Middle frontal gyrus (tissue), 1 donor: ENCODE data around the gene COL13A1.

Experiments used
- DNase-seq: peaks from one replicate; pipeline ENCODE4 v3.0.0-alpha.2; 2015; ENCODE audit warnings: low spot score; ENCODE audit errors: extremely low spot score

COL13A1 gene

GRCh38 chr10:69801434-69802315 is at the start of gene COL13A1:
Gene COL13A1 (plus strand): TSS chr10:69801906. CDS start chr10:69802424, 518 bp downstream.
- no peak for DNase-seq

DNA sequence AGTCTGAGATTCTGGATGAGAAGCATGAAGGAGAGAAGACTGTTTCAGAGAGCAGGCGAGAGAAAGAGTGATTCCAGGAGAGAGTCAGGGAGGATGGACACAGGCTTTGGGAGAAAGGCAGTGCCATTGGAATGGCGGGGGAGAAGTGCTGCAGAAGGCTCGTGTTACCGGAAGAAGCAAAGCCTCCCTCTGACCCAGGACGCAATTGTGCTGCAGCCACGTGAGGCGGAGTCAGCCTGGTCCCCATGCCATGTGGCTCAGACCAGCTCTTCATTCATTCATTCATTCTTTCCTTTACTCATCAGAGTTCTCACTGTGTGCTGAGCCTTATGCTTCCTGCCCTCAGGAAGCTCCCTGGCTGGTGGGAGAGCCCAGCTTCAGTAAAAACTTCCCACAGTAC is 49.2 kb upstream of the COL13A1 start:
- DNase-seq, result no peak

GRCh38 chr10:69756279-69756678 is 45.4 kb upstream of the COL13A1 start:
- no peak for DNase-seq

GRCh38 chr10:69757206-69757552 is 44.5 kb upstream of the COL13A1 start:
- DNase-seq, result no peak

DNA sequence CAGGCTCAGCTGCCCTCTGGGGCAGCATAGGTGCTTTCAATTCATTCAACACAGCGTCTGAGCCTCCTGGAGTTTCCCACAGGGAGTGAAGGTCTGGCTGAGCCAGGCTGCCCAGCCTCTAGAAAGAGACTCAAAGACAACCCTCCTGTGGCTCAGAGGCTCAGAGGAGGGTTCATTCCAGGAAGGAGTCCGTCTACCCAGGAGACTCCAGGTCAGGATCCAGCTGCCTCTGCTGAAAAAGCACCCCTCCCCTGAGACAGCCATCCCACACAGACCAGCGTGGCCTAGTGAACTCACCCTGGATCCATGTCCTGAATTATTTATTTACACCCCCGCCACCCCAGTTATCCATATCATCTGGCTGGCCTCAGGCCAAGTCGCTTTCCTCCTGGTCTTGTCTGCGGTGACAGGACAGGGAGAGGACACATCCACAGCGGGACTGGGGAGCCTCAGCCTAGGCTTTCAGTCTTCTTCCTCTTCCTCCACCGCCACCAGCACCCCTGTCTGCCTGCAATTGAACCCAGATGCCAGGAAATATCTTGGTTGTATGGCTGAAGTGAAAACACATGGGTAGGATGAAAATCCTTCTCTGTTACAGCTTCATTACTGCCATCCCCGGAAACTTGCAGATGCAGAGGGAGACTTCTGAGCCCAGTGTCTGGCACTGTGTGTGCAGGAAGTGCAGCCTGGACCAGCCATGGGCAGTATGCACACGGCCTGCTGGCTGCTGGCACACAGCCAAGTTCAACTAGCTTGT is 44.0 kb upstream of the COL13A1 start:
- no peak for DNase-seq

DNA sequence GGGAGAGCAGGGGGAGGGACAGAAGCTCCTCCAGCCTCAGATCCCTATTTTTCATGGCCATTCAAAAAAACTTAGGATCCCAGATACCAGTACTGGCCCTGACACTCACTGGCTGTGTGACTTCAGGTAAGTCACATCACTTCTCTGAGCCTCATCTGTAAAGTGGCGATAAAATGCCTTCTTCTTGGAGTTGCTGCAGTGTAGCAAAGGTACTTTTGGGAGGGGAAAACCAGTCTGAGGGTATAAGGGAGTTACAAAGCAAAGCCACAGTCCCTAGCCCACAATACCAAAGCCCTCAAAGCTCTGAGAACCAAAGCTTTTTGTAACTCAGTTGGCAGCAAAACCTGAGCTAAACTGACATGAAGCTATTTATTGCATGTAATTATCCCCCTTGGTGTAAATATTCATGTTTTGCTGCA is 43.4 kb upstream of the COL13A1 start:
- no peak for DNase-seq

DNA sequence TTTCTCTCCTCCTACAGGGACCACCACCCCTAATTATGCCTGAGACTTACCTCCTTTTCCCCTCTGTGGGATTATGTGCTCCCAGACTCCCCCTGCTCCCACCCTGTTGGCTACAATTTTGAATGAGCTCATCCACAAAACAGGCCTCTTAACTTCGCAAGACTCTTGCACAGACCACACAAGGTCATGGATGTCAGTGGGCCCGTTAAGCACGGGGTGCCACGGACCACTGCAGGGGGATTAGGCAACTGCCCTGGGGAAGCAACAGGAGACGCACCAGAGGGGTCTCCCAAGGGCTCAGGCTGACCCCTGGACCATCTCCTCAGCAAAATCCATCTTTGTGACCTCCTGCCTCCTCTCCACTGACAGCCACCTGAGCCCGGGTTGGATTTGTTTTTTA is 42.1 kb upstream of the COL13A1 start:
- no peak for DNase-seq

DNA sequence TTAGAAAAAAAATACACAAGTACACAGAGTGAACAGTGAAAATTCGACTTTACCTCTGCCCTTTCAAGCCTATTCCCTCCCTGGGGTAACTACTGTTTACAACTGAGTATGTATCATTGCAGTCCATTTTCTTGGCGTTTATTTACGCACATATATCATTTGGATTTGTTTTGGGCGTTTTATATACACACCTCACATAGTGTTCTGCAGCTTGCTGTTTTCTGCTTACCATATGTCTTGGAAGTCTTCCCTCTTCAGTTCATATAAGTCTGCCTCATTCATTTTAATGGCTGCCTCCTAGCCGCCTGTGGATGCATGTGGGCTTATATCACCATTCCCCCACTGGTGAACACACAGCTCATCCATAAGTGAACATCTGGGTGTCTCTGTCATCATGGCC is 41.6 kb upstream of the COL13A1 start:
- no peak for DNase-seq

GRCh38 chr10:69761320-69761719 is 40.4 kb upstream of the COL13A1 start:
- DNase-seq, result no peak

GRCh38 chr10:69766161-69766910 is 35.4 kb upstream of the COL13A1 start:
- DNase-seq, result no peak

GRCh38 chr10:69767793-69768192 is 33.9 kb upstream of the COL13A1 start:
- DNase-seq, result no peak

DNA sequence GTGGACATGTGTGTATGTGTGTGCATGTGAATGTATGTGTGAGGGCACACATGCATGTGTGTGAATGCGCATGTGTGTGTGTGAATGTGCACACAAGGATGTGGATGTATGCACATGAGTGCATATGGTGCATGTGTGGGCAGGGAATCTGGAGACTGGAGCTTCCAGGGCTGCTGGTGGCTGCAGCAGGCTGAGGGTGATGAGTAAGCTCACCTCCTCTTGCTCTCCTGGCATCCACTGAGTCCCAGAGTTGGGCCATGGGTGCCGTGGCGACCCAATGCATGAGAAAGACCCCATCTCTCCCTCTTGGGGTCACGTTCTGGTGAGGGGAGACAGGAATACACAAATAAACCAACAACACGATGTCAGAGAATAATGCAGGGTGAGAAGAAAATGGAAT is 33.3 kb upstream of the COL13A1 start:
- DNase-seq, result no peak

DNA sequence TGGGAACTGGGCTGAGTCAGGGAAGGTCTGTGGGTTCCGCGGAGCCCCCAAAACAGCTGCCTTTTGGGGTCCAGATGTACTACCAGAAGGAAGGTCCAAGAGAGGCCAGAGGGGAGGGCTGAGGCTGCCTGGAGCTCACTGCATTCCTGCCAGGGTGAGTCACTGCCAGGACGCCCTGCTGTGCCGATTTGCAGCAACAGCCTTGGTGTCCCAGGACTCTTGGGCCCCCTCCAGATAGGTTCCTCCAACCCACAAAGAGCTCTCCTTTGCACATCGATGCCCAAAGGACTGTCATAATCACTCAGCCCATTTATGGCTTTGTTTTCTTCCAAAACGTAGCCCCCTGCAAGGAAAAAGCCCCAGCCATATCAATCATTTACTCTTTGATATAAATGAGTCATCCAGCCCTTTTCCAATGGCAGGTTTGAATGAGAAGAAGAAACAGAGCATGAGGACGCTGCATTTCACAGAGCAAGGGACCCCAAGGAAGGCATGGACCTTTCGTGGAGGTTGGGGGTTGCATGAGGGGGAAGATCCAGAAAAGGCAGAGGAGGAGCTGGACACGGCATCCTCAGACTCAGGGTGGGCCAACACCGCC is 32.2 kb upstream of the COL13A1 start:
- DNase-seq, result no peak

DNA sequence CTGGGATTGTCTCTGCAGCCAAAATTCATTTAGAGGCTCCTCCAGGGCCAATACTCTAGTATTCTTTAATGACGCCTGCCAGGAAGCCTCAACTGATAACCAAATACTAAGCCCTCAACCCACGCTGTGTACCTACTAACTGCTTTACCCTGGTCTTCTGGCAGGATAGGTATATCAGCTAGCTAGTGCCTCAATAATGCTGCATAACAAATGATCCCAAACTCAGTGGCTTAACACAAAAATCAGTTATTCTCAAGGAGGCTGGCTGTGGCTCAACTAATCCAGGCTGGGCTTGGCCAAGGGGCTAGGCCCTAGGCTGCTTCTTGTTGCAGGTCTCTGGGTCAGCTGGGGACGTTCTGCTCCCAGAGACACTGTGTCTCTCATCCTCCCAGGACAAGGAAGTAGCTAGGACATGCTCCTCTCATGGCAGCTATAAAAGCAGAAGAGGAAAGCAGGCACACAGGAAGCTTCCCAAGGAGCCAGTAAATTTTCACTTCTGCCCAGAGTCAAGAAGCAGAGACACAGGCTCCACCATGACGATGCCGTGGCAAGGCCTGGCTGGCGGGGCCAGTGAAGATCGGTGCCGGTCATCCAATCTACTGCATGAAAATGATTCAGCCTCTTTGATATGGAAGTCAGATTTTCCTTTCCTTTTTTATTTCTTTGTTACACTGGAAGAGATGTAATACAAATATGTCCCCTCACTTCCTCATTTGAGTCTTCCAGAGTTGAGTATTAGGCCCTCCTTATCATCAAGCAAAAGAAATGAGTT is 28.6 kb upstream of the COL13A1 start:
- DNase-seq, result no peak

DNA sequence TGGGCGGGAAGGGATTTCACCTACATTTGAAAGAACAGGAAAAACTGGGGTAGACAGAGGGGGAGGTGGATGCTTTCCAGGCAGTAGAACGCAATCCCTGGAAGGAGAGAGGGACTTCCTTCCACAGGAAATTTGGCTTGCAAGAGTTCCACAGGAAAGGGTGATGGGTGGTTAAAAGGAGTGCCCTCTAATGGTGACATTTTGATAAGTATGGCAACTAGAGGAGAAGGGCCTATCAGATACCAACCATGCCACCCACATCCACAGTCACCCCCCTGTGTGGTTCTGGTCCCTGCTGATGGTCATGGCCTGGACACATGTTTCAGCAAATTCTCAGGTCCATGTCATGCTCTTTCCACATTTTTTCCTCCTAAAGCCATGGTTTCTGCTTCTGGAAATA is 27.1 kb upstream of the COL13A1 start:
- DNase-seq, result no peak

- no peak for DNase-seq
These were observed 21.6 kb upstream of the COL13A1 start for GRCh38 chr10:69780077-69780476.

GRCh38 chr10:69781576-69781975 is 20.1 kb upstream of the COL13A1 start:
- DNase-seq, result no peak

DNA sequence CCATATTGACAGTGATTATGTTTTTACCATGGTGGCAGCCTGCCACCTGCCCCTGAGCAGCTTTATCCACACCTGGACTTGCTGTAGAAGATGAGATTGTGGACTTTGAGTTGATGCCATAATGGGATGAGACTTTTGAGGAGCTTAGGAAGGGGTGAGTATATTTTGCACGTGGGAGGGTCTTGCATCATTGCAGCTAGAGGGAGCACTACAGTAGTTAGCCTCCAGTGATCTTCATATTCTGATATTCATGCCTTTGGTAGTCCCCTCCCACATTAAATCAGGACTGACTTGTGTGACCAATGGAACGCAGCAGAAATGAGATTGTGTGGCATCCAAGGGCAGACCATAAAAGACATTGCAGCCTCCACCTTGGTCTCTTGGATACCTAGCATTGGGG is 18.2 kb upstream of the COL13A1 start:
- DNase-seq, result no peak

DNA sequence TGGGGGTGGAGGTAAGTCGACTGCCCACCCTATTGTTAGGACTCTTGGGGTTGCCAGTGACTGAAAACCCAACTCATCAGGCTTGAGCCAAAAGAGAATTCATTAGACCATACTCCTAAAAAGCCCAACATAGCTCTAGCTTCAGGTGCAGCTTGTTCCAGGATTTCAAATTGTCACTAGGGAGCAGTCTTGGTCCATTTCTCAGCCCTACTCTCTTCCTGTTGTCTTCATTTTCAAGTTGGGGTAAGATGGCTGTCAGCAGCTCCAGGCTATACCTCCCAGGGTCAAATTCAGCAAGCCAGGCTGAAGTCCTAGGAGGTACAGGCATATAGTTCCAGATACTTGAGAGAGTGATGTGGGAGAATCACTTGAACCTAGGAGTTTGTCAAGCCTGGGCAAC is 14.9 kb upstream of the COL13A1 start:
- DNase-seq, result no peak

- no peak for DNase-seq
These were observed 14.0 kb upstream of the COL13A1 start for GRCh38 chr10:69787681-69788080.

GRCh38 chr10:69789164-69789576 is 12.5 kb upstream of the COL13A1 start:
- no peak for DNase-seq
